CD4-positive, alpha-beta T cell treated with Interleukin-15 for 4 hours (primary cell): ENCODE results near the gene STK32B.

Experiments used
- DNase-seq: peaks from one replicate; pipeline ENCODE4 v3.0.0-alpha.2; 2020; ENCODE audit warnings: low spot score

STK32B gene

GRCh38 chr4:5365071-5366008 lies 314.1 kb downstream of the STK32B start:
- DNase-seq: no peak

- DNase-seq: no peak
Observed at GRCh38 chr4:5366009-5366386, 314.7 kb downstream of the STK32B start.

GRCh38 chr4:5366421-5366820 lies 315.1 kb downstream of the STK32B start:
- DNase-seq: no peak

DNA sequence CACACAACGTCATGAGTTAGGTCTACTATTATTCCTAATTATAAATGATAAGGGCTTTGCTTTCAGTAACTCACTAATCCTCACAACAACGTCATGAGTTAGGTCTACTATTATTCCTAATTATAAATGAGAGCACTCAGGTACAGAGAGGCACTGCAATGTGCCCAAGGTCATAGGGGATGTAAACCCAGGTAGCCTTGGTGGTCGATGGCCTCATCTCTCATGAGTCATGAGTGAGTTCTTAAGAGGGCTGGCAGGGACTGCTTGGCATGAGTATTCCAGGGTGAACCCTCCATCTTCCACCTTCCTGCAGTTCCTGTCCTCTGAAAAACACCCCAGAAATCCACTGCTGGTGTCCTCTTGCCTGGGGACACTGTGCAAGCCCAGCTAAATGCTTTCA lies 317.1 kb downstream of the STK32B start:
- no peak for DNase-seq

DNA sequence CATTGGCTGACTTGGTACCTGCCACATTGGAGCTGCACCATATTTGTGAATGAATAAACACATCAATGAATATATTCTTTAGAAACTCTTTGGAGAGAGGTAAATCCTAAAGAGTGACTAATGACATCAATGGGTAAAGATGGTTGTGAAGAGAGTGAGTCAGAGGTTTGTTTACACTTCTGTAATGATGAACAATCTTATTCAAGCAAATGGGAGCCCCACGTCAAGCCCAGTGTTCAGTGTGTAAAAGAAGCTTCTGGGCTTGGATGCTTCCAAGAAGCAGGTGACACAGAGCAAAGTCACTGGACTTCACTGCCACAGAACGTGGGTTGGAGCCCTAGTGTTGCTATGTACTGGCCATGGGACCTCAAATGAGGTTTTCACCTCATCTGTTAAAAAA lies 319.0 kb downstream of the STK32B start:
- no peak for DNase-seq

- no peak for DNase-seq
Observed at GRCh38 chr4:5371415-5372190, 320.3 kb downstream of the STK32B start.

DNA sequence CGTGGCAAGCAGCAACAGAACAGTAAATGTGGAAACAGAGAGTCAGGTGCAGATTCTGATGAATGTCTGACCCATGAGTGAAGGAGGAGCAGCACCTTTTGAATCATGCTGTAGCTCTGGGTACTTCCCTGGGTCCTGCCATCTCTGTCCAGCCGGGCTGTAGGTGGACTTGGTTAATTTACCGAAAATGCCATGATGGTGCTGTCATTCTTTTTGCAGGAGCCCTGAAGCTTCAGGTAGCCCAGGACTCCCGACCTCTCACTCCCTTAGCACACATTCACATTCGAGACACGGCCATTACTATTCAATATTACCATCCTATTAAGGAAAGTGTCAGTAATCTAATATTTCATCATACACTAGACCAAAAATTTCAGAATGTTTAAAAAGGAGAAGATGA lies 320.9 kb downstream of the STK32B start:
- DNase-seq: no peak

- DNase-seq: no peak
Observed at GRCh38 chr4:5373327-5373726, 322.0 kb downstream of the STK32B start.

GRCh38 chr4:5374592-5374991 lies 323.3 kb downstream of the STK32B start:
- no peak for DNase-seq

DNA sequence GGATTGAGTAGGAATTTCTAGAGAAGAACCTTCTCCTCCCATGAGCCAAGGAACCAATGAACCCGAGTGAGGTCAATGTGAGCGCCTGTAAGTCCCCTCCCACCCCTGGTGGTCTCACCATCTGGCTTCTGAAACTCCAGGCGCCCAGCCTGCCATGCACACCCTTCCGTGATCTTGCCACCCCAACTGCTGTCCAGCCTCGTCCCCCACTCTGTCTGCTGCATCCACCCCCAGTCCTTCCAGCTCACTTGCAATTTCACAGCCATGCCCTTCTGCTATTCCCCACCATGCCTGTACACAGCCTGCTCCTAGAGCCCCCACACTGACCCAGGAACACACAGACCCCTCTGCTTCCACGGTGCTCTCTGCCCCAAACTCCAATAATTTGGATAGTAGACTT lies 323.7 kb downstream of the STK32B start:
- DNase-seq: no peak

DNA sequence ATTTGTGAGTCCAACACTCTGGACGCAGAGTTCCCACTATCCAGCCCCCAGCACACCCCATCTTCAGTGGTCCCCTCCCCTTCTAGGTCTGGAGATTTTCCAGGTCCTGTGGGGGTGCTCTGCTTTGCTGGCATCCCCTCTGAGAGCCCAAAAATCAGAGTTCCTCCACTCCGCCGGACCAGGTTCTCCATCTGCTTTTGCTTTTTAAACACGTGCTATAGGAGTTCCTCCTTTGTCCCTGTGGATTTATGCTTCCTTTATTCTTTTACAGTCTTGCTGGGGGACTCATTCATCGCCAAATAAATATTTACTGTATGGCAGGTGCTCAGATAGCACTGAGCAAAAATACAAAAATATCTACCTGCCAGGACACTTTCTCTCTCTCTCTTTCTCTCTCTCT lies 324.7 kb downstream of the STK32B start:
- no peak for DNase-seq

- DNase-seq: no peak
Observed at GRCh38 chr4:5378002-5378401, 326.7 kb downstream of the STK32B start.

GRCh38 chr4:5379895-5380294 lies 328.6 kb downstream of the STK32B start:
- no peak for DNase-seq

- no peak for DNase-seq
Observed at GRCh38 chr4:5381961-5382441, 330.7 kb downstream of the STK32B start.

DNA sequence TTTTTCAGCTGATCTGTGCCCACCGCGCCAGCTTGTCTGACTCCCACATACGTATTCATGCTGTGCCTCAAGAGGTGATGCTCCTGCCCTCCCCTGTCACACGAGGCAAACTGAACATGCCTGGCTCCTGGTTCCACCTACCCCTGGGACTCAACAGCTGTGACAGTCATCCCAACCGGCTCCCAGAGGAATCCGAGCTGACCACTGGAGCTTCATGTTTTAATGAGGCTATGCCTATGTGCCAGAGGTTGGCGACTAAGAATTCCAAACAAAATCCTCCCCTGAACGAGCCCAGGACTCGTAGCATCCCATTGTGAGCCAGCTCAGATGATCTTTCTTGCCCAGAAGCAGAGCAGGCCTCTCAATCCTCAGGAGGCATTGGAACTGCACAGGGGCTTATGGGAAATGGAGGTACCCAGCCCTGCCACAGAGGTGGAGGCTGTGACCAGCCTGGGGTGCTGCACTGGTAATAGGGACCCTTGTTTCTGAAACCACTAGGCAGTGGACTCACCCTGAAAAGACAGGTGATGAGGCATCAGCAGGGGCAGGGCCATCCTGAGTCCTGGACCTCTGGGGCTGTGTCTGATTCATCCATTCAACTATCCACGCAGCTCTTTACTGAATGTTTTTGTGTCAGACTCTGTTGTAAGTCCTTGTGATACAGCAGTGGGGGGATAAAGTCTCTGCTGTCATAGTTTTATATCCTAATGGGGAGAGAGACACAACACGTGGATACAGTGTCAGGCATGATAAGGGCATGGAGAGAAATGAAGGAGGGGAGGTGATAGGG lies 332.1 kb downstream of the STK32B start:
- DNase-seq: no peak

GRCh38 chr4:5385741-5386311 lies 334.5 kb downstream of the STK32B start:
- no peak for DNase-seq

GRCh38 chr4:5386921-5387320 lies 335.6 kb downstream of the STK32B start:
- DNase-seq: no peak

- no peak for DNase-seq
Observed at GRCh38 chr4:5387457-5387856, 336.2 kb downstream of the STK32B start.

GRCh38 chr4:5389756-5390310 lies 338.6 kb downstream of the STK32B start:
- no peak for DNase-seq

DNA sequence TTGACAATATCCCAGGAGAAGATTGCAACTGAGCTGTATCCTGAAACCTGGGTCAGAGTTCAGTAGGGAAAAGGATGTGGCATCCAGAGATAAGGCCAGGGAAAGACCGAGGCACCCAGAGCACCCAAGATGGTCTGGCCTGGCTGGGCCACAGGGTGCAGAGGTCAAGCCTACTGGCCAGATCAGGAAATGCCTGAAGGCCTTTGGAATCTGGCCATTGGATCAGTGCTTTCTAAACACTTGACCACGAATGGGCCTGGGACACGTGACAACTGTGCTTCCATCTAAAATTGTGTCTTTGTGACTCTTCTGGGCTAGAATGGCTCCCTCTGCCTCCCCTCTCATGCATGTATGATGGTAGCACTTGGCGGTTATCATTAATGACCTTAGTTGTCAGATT lies 340.2 kb downstream of the STK32B start:
- no peak for DNase-seq

GRCh38 chr4:5393911-5394513 lies 342.7 kb downstream of the STK32B start:
- no peak for DNase-seq
